ENCODE results near the gene CELF2. TPM values are rescaled to one million over a fixed set of nuclear protein-coding genes. Genes with fewer than 3 reads are reported as not detected.

The CELF2 gene
- total RNA-seq, 1 donor from 2014 or later: 89.2 TPM

GRCh38 chr10:11034762-11035161 is 17.1 kb downstream of the CELF2 start:
- no peak overlapping the region for H3K27ac Mint-ChIP-seq
- H3K9me3 Mint-ChIP-seq: no peaks in the 10 kb centered on the region
- ChIA-PET POLR2A (no interaction called here), CTCF (no interaction called here)
- no peaks in the 10 kb centered on the region for H3K36me3 Mint-ChIP-seq (ENCODE audit: low read depth)
- H3K27me3 Mint-ChIP-seq: peaks cover 22% of the 10 kb centered on the region
- no peaks in the 10 kb centered on the region for H3K4me1 Mint-ChIP-seq
- no peak for TF ChIP-seq CTCF (IDR thresholded peaks at IDR 0.05)
- H3K4me3 Mint-ChIP-seq: no peak overlapping the region
- no peak for ATAC-seq (ENCODE audit: low read depth)
- DNase-seq: no peak
- intact Hi-C loops (cut with micrococcal nuclease): no loop called here

DNA sequence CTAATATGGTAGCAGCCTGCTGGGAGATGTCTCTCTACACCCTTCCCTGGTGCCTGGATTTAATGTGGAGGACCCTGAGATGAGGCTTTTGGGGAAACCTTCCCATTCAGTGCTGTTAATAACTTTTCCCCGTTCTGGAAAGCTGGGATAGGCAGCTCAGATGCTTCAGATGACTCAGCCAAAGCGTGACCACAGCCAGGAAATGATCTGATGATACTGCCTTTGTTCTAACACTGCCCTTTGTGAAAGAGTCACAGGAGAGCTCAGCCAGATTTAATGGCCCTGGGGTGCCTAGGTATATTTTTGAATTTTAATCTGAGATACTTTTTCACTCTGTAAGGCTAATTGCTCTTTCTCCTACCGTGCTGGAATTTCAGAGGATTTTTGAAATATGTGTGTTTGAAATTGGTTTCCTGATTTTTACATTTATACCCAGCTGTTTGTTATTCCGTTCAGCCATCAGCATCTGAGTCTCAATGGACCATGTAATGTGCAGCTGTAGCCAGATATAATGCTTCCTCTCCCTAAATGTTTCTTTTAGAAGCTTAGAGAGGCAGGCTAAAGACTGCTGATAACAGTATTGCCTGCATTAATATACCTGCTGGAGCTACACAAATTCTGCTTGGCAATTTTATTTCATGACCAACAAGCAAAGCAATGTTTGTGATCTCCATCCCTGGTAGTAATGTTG is 17.8 kb downstream of the CELF2 start:
- Mint-ChIP-seq H3K4me3 (no peak overlapping the region), H3K9me3 (no peaks in the 10 kb centered on the region), H3K27me3 (peaks cover 21% of the 10 kb centered on the region), H3K4me1 (no peaks in the 10 kb centered on the region), H3K27ac (no peak overlapping the region), H3K36me3 (ENCODE audit: low read depth) (no peaks in the 10 kb centered on the region)
- TF ChIP-seq CTCF (IDR thresholded peaks at IDR 0.05): no peak
- ChIA-PET POLR2A (no interaction called here), CTCF (no interaction called here)
- ATAC-seq (ENCODE audit: low read depth) (no peak), DNase-seq (no peak)
- intact Hi-C loops (cut with micrococcal nuclease): no loop called here

GRCh38 chr10:11036424-11037011 is 18.8 kb downstream of the CELF2 start:
- Mint-ChIP-seq H3K4me1 (no peaks in the 10 kb centered on the region), H3K4me3 (no peak overlapping the region), H3K36me3 (ENCODE audit: low read depth) (no peaks in the 10 kb centered on the region), H3K27me3 (peaks cover 17% of the 10 kb centered on the region), H3K27ac (no peak overlapping the region), H3K9me3 (no peaks in the 10 kb centered on the region)
- TF ChIP-seq CTCF (IDR thresholded peaks at IDR 0.05): no peak
- ATAC-seq (ENCODE audit: low read depth) (no peak), DNase-seq (no peak)
- ChIA-PET CTCF (no interaction called here), POLR2A (no interaction called here)
- intact Hi-C loops (cut with micrococcal nuclease): no loop called here

- intact Hi-C loops (cut with micrococcal nuclease): no loop called here
- Mint-ChIP-seq H3K4me1 (no peaks in the 10 kb centered on the region), H3K9me3 (no peaks in the 10 kb centered on the region), H3K4me3 (no peak overlapping the region), H3K27ac (no peak overlapping the region), H3K27me3 (peaks cover 17% of the 10 kb centered on the region), H3K36me3 (ENCODE audit: low read depth) (no peaks in the 10 kb centered on the region)
- no peak for TF ChIP-seq CTCF (IDR thresholded peaks at IDR 0.05)
- CTCF ChIA-PET: no interaction called here
- ATAC-seq (ENCODE audit: low read depth) (no peak), DNase-seq (no peak)
- POLR2A ChIA-PET: no interaction called here
Observed at GRCh38 chr10:11037991-11038390, 20.3 kb downstream of the CELF2 start.

DNA sequence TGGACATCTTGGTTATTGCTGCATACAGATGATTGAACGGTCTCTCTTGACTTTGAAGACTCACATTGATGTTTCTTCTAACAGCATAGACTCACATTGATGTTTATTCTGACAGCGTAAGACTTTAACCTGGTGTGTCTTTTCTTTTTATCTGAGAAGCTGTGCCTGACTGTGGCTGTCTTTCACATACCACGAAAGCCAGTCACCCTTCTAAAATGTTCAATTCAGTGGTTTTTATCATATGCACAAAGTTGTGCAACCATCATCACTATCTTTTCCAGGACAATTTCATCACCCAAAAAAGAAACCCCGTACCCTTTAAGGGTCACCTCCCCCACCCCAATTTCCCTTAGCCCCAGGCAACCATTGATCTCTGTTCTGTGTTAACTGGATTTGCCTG is 24.7 kb downstream of the CELF2 start:
- ChIA-PET POLR2A (interaction anchor here (0.7 kb wide), 1 partner anchor 201 kb away, joined by 4 read pairs; no protein-coding TSS in a partner anchor), CTCF (no interaction called here)
- Mint-ChIP-seq H3K9me3 (no peaks in the 10 kb centered on the region), H3K36me3 (ENCODE audit: low read depth) (no peaks in the 10 kb centered on the region), H3K27me3 (peaks cover 18% of the 10 kb centered on the region), H3K27ac (no peak overlapping the region), H3K4me3 (no peak overlapping the region), H3K4me1 (no peaks in the 10 kb centered on the region)
- DNase-seq (no peak), ATAC-seq (ENCODE audit: low read depth) (no peak)
- intact Hi-C loops (cut with micrococcal nuclease): no loop called here
- TF ChIP-seq CTCF (IDR thresholded peaks at IDR 0.05): no peak
